ENCODE measurements around the gene SECISBP2L. TPM values are rescaled to one million over a fixed set of nuclear protein-coding genes. Genes with fewer than 3 reads are reported as not detected.

The SECISBP2L gene
- total and polyA plus RNA-seq, 10 of the 15 experiments (the other 5 are each of a cell fraction or from before 2014, with no cell fraction given): 1.4 to 24.2 (median 10.4) TPM

DNA sequence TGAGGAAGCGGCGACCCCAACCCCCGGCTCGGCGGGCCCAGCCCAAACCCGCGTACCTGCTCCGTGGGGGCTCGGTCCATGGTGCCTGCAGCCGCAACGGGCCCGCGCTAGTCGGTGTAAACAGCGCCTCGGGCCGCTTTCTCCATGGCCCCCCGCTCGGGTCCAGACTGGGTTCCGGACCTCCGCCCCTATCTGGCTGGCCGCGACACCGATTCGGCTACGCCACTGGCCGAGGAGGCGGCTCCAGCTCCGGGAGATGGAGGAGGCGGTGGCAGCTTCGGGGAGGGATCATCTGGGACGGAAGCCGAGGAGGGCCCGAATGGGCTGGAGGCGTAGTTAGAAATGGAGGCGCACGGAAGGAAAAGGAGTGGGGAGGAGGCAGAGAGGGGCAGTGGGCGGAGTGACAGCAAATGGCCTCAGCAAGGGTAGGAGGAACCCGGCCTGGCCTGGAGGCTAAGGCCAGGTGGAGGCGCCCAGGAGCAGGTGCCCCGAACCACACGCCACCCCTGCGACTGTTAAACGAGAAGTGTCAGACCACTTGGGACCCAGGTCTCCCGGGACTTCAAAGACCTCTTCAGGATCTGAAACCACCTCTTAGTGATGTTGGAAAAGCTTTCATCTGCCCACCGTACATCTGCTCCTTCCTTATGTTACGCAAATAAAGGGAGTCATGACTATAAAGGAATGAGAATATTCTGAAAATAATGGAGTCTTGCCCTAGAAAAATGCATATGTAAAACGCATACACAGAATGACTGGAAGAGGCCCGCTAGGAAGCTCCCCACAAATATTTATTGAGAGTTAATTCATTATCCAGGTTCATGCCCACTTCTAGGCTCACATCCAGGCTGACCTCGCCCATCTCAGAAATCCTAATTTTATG is at the start of gene SECISBP2L (continued):
- TF ChIP-seq PML (IDR thresholded peaks at IDR 0.05; ENCODE audit: low read length) (peak; percentile 56; the same call in 1 of the 2 replicates), SMAD5 (IDR thresholded peaks at IDR 0.05; ENCODE audit: low read depth) (peak; percentile 40; the same call in 1 of the 2 replicates)
- TF ChIP-seq, protein P1, sequence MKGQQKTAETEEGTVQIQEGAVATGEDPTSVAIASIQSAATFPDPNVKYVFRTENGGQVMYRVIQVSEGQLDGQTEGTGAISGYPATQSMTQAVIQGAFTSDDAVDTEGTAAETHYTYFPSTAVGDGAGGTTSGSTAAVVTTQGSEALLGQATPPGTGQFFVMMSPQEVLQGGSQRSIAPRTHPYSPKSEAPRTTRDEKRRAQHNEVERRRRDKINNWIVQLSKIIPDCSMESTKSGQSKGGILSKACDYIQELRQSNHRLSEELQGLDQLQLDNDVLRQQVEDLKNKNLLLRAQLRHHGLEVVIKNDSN (IDR thresholded peaks at IDR 0.05; ENCODE audit: borderline replicate concordance, extremely low read length, insufficient read depth, low read depth, low read length): no peak
- TF ChIP-seq, protein P2, sequence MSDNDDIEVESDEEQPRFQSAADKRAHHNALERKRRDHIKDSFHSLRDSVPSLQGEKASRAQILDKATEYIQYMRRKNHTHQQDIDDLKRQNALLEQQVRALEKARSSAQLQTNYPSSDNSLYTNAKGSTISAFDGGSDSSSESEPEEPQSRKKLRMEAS (IDR thresholded peaks at IDR 0.05; ENCODE audit: low read depth, low read length): peak; percentile 50; the same call in 1 of the 2 replicates

DNA sequence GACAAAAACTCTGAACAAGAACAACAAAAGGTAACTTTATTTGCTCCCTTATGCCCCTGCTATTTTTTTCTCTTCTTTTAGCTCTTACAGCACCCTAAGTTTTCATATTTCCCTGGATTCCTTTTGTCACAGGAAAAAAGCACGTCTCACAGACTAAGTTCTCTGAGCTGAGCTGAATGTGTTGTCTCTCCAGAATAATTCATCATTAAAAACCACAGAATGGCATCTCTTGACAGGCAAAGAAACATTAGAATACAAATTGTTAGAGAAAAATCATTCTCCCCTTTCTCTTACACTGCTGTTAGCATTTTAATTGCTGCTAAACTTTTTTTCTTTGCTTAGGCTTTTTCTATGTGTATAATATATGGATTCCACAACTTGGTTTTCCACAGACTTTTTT is 48.7 kb upstream of the SECISBP2L start:
- CTCF ChIA-PET: interaction anchor here (0.6 to 0.8 kb wide), 3 partner anchors 51 to 953 kb away, joined by 3 read pairs; no protein-coding TSS in a partner anchor
- DNase-seq (ENCODE audit: low read depth, low spot score) (no peak), FAIRE-seq (no peak), ATAC-seq (no peak)
- RAD21 ChIA-PET (ENCODE audit: unreplicated experiment): no interaction called here
- SMC1A ChIA-PET (ENCODE audit: uncharacterized antibody, unreplicated experiment): interaction anchor here (1.2 kb wide), 1 partner anchor 16 kb away, joined by 3 read pairs; no protein-coding TSS in a partner anchor
- no peaks in the 10 kb centered on the region for H3K4me1 ChIP-seq (ENCODE audit: control insufficient read depth, insufficient read depth, low read length)
- H3K9ac ChIP-seq (ENCODE audit: control insufficient read depth, insufficient read depth, low read length): no peak overlapping the region
- H3K27me3 ChIP-seq (replicated peaks in 1 of 2; ENCODE audit: control insufficient read depth in 2 of 2, insufficient read depth in 2 of 2, low read length in 1 of 2): no peaks in the 10 kb centered on the region
- no peak for TF ChIP-seq CBFB (IDR thresholded peaks at IDR 0.05; ENCODE audit: low read depth)
- H3K9me3 ChIP-seq (replicated peaks; ENCODE audit: control insufficient read depth, insufficient read depth, low read length): no peaks in the 10 kb centered on the region
- H3K4me2 ChIP-seq (ENCODE audit: control insufficient read depth, insufficient read depth): no peak overlapping the region
- intact Hi-C loops (cut with micrococcal nuclease; ENCODE audit: unreplicated experiment): no loop called here
- H3K27ac ChIP-seq (ENCODE audit: control insufficient read depth, insufficient read depth): no peak overlapping the region
- no peaks in the 10 kb centered on the region for H4K20me1 ChIP-seq (ENCODE audit: control insufficient read depth, insufficient read depth)
- 92% methylated on average over 1 of the region's 1 CpG for WGBS (ENCODE audit: insufficient coverage, insufficient replicate concordance, low lambda C conversion rate, missing lambda C conversion rate)
- H2AFZ ChIP-seq (ENCODE audit: control insufficient read depth, low read depth, low read length): no peak overlapping the region
- H3K36me3 ChIP-seq (ENCODE audit: control insufficient read depth in 2 of 2, insufficient read depth in 2 of 2, low read length in 1 of 2): no peaks in the 10 kb centered on the region
- in situ Hi-C loops (cut with MboI): no loop called here
- POLR2A ChIA-PET: no interaction called here
- H3K79me2 ChIP-seq (ENCODE audit: control insufficient read depth, insufficient read depth, low read length): no peaks in the 10 kb centered on the region
- BruUV-seq (replicated peaks): no TSS peak
- no peak overlapping the region for H3K4me3 ChIP-seq

Data from GM12878 (cell line).